IMR-90 (cell line): Measurements from ENCODE around the gene GPX4. TPM values are rescaled to one million over a fixed set of nuclear protein-coding genes. Genes with fewer than 3 reads are reported as not detected.

Experiments
- ATAC-seq: fragments of 200-7000 bp; cut with Tn5 transposase; 2 replicates; pipeline ENCODE4 v1.9.1; 2020; ENCODE audit warnings: low read depth, mild to moderate bottlenecking, moderate library complexity
- BruUV-seq: library from RNA; stranded (reverse); fragments of 400-500 nt; replicated peaks from 2 replicates; lab custom pipeline; 2021; lab: Mats Ljungman, UMichigan
- CTCF ChIA-PET: fragments of 300-600 bp; formaldehyde crosslinking; extraction: SDS; loops from one replicate; lab custom pipeline; 2021; ENCODE audit warnings: antibody characterized with exemption; lab: Yijun Ruan, JAX
- POLR2A ChIA-PET: fragments of 300-600 bp; sonication (Branson Sonifier 250); formaldehyde crosslinking; loops from one replicate; lab custom pipeline; 2022; ENCODE audit warnings: antibody characterized with exemption; ENCODE audit not compliant: unreplicated experiment; lab: Charles Lee
- DNase-seq: peaks from one replicate; pipeline ENCODE4 v3.0.0; 2013
- H2AFZ ChIP-seq: replicated peaks from 2 replicates; pipeline ENCODE3; 2013; ENCODE audit warnings: low read length, mild to moderate bottlenecking; ENCODE audit not compliant: poor library complexity
- H2AK5ac ChIP-seq: 2 replicates; pipeline ENCODE4 v1.6.1; 2013; ENCODE audit warnings: low read depth, low read length, inconsistent platforms
- H2AK9ac ChIP-seq: replicated peaks from 2 replicates; pipeline ENCODE3; 2013; ENCODE audit warnings: mild to moderate bottlenecking, low read depth, low read length, moderate library complexity; ENCODE audit not compliant: poor library complexity
- H2BK120ac ChIP-seq: 2 replicates; pipeline ENCODE4 v1.6.1; 2013; ENCODE audit warnings: low read depth, low read length, inconsistent platforms
- H2BK15ac ChIP-seq: 3 replicates; pipeline ENCODE4 v1.6.1; 2013; ENCODE audit warnings: low read depth, low read length, inconsistent platforms
- H2BK20ac ChIP-seq: 2 replicates; pipeline ENCODE4 v1.6.1; 2013; ENCODE audit warnings: low read depth, mild to moderate bottlenecking, inconsistent platforms, low read length, moderate library complexity
- H2BK5ac ChIP-seq: 2 replicates; pipeline ENCODE4 v1.6.1; 2013; ENCODE audit warnings: mild to moderate bottlenecking, low read depth, low read length, inconsistent platforms; ENCODE audit not compliant: poor library complexity, severe bottlenecking
- H3K14ac ChIP-seq: replicated peaks from 2 replicates; pipeline ENCODE4 v1.6.1; 2013; ENCODE audit warnings: low read depth, low read length, inconsistent platforms
- H3K18ac ChIP-seq: 2 replicates; pipeline ENCODE4 v1.6.1; 2013; ENCODE audit warnings: low read depth, low read length, control low read depth
- H3K23ac ChIP-seq: 2 replicates; pipeline ENCODE4 v1.6.1; 2013; ENCODE audit warnings: low read depth, low read length, inconsistent platforms
- H3K27ac ChIP-seq: 2 replicates; pipeline ENCODE4 v1.5.1; 2013; ENCODE audit warnings: mild to moderate bottlenecking, control low read depth, low read length; ENCODE audit not compliant: insufficient read depth
- H3K27me3 ChIP-seq: 2 replicates; pipeline ENCODE4 v1.6.1; 2013; ENCODE audit warnings: low read length; ENCODE audit not compliant: control insufficient read depth, insufficient read depth
- H3K36me3 ChIP-seq: 2 replicates; pipeline ENCODE4 v1.6.1; 2013; ENCODE audit warnings: low read length, mixed read lengths; ENCODE audit not compliant: control insufficient read depth, insufficient read depth
- H3K4ac ChIP-seq: 2 replicates; pipeline ENCODE4 v1.6.1; 2013; ENCODE audit warnings: low read depth, low read length, inconsistent platforms
- H3K4me1 ChIP-seq: 2 replicates; pipeline ENCODE4 v1.6.1; 2013; ENCODE audit warnings: low read length, mixed read lengths; ENCODE audit not compliant: control insufficient read depth, insufficient read depth
- H3K4me2 ChIP-seq: 2 replicates; pipeline ENCODE4 v1.6.1; 2013; ENCODE audit warnings: low read depth, mild to moderate bottlenecking, control low read depth, low read length, moderate library complexity
- H3K4me3 ChIP-seq: 2 replicates; pipeline ENCODE4 v1.5.1; 2013; ENCODE audit warnings: low read depth, mild to moderate bottlenecking, control low read depth, low read length, moderate library complexity; ENCODE audit not compliant: insufficient read depth
- H3K56ac ChIP-seq: 2 replicates; pipeline ENCODE4 v1.6.1; 2013; ENCODE audit warnings: low read length, inconsistent platforms; ENCODE audit not compliant: insufficient read depth; ENCODE audit errors: extremely low read depth
- H3K79me1 ChIP-seq, 2 experiments: 2 replicates each; pipeline ENCODE4 v1.6.1; 2013; ENCODE audit warnings: low read length in 2 of 2, inconsistent platforms in 1 of 2, low read depth in 1 of 2
- H3K9ac ChIP-seq: 2 replicates; pipeline ENCODE4 v1.6.1; 2013; ENCODE audit warnings: low read depth, low read length, control low read depth
- H3K9me1 ChIP-seq: 2 replicates; pipeline ENCODE4 v1.6.1; 2013; ENCODE audit warnings: low read length, inconsistent platforms; ENCODE audit not compliant: insufficient read depth
- H3K9me3 ChIP-seq: 2 replicates; pipeline ENCODE4 v1.6.1; 2013; ENCODE audit warnings: low read length; ENCODE audit not compliant: control insufficient read depth, insufficient read depth
- H4K20me1 ChIP-seq: 2 replicates; pipeline ENCODE4 v1.6.1; 2013; ENCODE audit warnings: low read length, inconsistent platforms; ENCODE audit not compliant: insufficient read depth
- H4K5ac ChIP-seq: 2 replicates; pipeline ENCODE4 v1.6.1; 2013; ENCODE audit warnings: mild to moderate bottlenecking, low read depth, low read length, control low read depth
- H4K8ac ChIP-seq, 2 experiments: 2 replicates each; pipeline ENCODE4 v1.6.1; 2013; ENCODE audit warnings: low read depth in 2 of 2, low read length in 2 of 2, control low read depth in 1 of 2, inconsistent platforms in 1 of 2
- H4K91ac ChIP-seq: 2 replicates; pipeline ENCODE4 v1.6.1; 2013; ENCODE audit warnings: low read depth, low read length, inconsistent platforms; ENCODE audit not compliant: insufficient read depth
- BHLHE40 ChIP-seq: fragments of 150-350 bp; IDR thresholded peaks from 2 replicates; pipeline ENCODE4 v1.6.1; 2016; ENCODE audit warnings: mild to moderate bottlenecking, low read depth, low read length
- CHD1 ChIP-seq: IDR thresholded peaks from 2 replicates; pipeline ENCODE4 v1.6.1; 2012; ENCODE audit warnings: low read depth, low read length, improper control_type of control experiment
- MAFK ChIP-seq: IDR thresholded peaks from 2 replicates; pipeline ENCODE4 v1.6.1; 2012; ENCODE audit warnings: low read depth, low read length, improper control_type of control experiment
- RAD21 ChIP-seq: IDR thresholded peaks from 2 replicates; pipeline ENCODE4 v1.6.1; 2012; ENCODE audit warnings: low read length, improper control_type of control experiment
- RFX5 ChIP-seq: IDR thresholded peaks from 2 replicates; pipeline ENCODE4 v1.8.0; 2012; ENCODE audit warnings: low read depth, mild to moderate bottlenecking, low read length, moderate library complexity
- SMC3 ChIP-seq: fragments of 150-350 bp; IDR thresholded peaks from 2 replicates; pipeline ENCODE4 v1.6.1; 2016; ENCODE audit warnings: low read depth, mild to moderate bottlenecking, antibody characterized with exemption, low read length, moderate library complexity
- WGBS, 2 experiments: methylation state at CpG; one replicate each; pipeline versions ENCODE4 v1.1.5 to v1.1.7; 2013; ENCODE audit warnings: missing lambda C conversion rate in 2 of 2; ENCODE audit not compliant: insufficient read length in 1 of 2; ENCODE audit errors: extremely low coverage in 2 of 2; 5-methylcytosine and 5-hydroxymethylcytosine counted together
- dilution Hi-C: fragments of 300-500 bp; cut with HindIII; formaldehyde crosslinking; loops from one replicate; pipeline ENCODE4 v1.14.3; 2018; ENCODE audit warnings: low sequenced_read_pairs; ENCODE audit not compliant: unreplicated experiment
- in situ Hi-C: fragments of 300-500 bp; cut with MboI; formaldehyde crosslinking; loops from 3 replicates; pipeline ENCODE4 v1.14.3; 2019; ENCODE audit warnings: low sequenced_read_pairs, inconsistent platforms, mixed read lengths
- intact Hi-C: fragments of 100-400 bp; cut with micrococcal nuclease; formaldehyde crosslinking; loops from 2 replicates; pipeline ENCODE4 v1.10.0; 2022
- polyA plus RNA-seq, 3 experiments: library from polyadenylated mRNA; depleted of rRNA; stranded (reverse); fragments of >200 nt; gene quantifications; 2 replicates each; pipeline ENCODE4 v1.2.3, GENCODE V29; 2012; ENCODE audit warnings: low replicate concordance in 1 of 3
- total RNA-seq: library from RNA; depleted of rRNA; stranded (reverse); fragments of >200 nt; gene quantifications from 2 replicates; pipeline ENCODE4 v1.2.3, GENCODE V29; 2012

Gene GPX4
- total and polyA plus RNA-seq, 2 of the 4 experiments (the other 2 are of a cell fraction) = 357 to 1,083 TPM

- Histone ChIP-seq H3K18ac (no peak overlapping the region), H3K9ac (no peak overlapping the region), H4K8ac (no peak overlapping the region), H3K56ac (no peak overlapping the region), H2AK5ac (no peak overlapping the region), H4K20me1 (0 out of 2 replicates have a peak, but pooled peaks cover 6% of the 10 kb centered on the region), H3K4me3 (no peak overlapping the region), H3K27ac (no peak overlapping the region), H2BK120ac (no peak overlapping the region), H4K91ac (no peak overlapping the region), H3K27me3 (peaks cover 18% of the 10 kb centered on the region), H3K23ac (no peak overlapping the region), H3K4ac (no peak overlapping the region), H3K9me3 (no peaks in the 10 kb centered on the region; the same call in 1 of the 2 replicates), H3K4me1 (peaks cover 3% of the 10 kb centered on the region; the same call in 1 of the 2 replicates), H3K79me1 (no peaks in the 10 kb centered on the region), H2BK20ac (no peak overlapping the region), H3K14ac (no peak overlapping the region), H2BK5ac (no peak overlapping the region), H2BK15ac (no peak overlapping the region), H2AFZ (peak overlapping the region; percentile 41), H3K4me2 (no peak overlapping the region), H2AK9ac (no peak overlapping the region), H3K9me1 (no peaks in the 10 kb centered on the region), H4K5ac (no peak overlapping the region), H3K36me3 (no peaks in the 10 kb centered on the region)
- TF ChIP-seq RFX5 (no peak), CHD1 (no peak), RAD21 (no peak), BHLHE40 (no peak), MAFK (no peak), SMC3 (no peak)
- no peak for DNase-seq
- WGBS, 2 experiments = 92% methylated on average over 15 of the region's 37 CpGs; no CpG with 5 or more reads in 1 of the 2 experiments
- intact Hi-C loops = no loop called here
- ATAC-seq = no peak
- BruUV-seq = no TSS peak
- dilution Hi-C loops = no loop called here
- in situ Hi-C loops = no loop called here
- POLR2A ChIA-PET = no interaction called here
- CTCF ChIA-PET = interaction anchor here (0.6 to 1.6 kb wide), 3 partner anchors 9 to 127 kb away, joined by 3 read pairs; no protein-coding TSS in a partner anchor
Observed at GRCh38 chr19:1063909-1064660, 39.7 kb upstream of the GPX4 start.
